A549 (cell line): ENCODE data around the gene SNAP23. TPM values are rescaled to one million over a fixed set of nuclear protein-coding genes. Genes with fewer than 3 reads are reported as not detected.

ENCODE experiments used
- ATAC-seq, 2 experiments: fragments of 200-7000 bp in 1 of 2; fragments of >200 bp in 1 of 2; cut with Nextera tagmentation in 1 of 2; cut with Tn5 transposase in 1 of 2; 3 replicates each; pipeline versions ENCODE4 v1.8.0 to v1.9.1; 2018 to 2020; ENCODE audit warnings: mild to moderate bottlenecking in 1 of 2, moderate library complexity in 1 of 2
- CTCF ChIA-PET: fragments of 300-600 bp; sonication (Branson Sonifier 250); formaldehyde crosslinking; extraction: SDS; loops from one replicate; lab custom pipeline; 2021; ENCODE audit warnings: antibody characterized with exemption, inconsistent platforms; lab: Yijun Ruan, JAX
- POLR2A ChIA-PET: fragments of 350-600 bp; formaldehyde crosslinking; extraction: SDS; loops from one replicate; lab custom pipeline; 2021; ENCODE audit warnings: antibody characterized with exemption, inconsistent platforms; lab: Yijun Ruan, JAX
- DNase-seq, 2 experiments: peaks; one replicate each; pipeline versions ENCODE4 v3.0.0 to v3.0.0-alpha.2; 2011 to 2016; ENCODE audit warnings: low read depth in 1 of 2, low spot score in 1 of 2
- FAIRE-seq: peaks from 2 replicates; lab custom pipeline; 2011; peaks lifted over from hg19 to GRCh38; lab: Jason Lieb, UNC
- H3K27ac ChIP-seq, 2 experiments: fragments of >200 bp; sonication (Bioruptor Twin); formaldehyde crosslinking; 3 replicates each; pipeline ENCODE4 v1.5.1; 2016 to 2017
- H3K4me1 ChIP-seq: fragments of >200 bp; sonication (Bioruptor Twin); formaldehyde crosslinking; 3 replicates; pipeline ENCODE4 v1.6.1; 2016
- H3K4me2 ChIP-seq: fragments of >200 bp; sonication (Bioruptor Twin); formaldehyde crosslinking; 3 replicates; pipeline ENCODE4 v1.6.1; 2016
- H3K4me3 ChIP-seq: fragments of >200 bp; sonication (Bioruptor Twin); formaldehyde crosslinking; 3 replicates; pipeline ENCODE4 v1.5.1; 2016
- H3K9me3 ChIP-seq: fragments of >200 bp; sonication (Bioruptor Twin); formaldehyde crosslinking; 3 replicates; pipeline ENCODE4 v1.6.1; 2016
- BHLHE40 ChIP-seq: IDR thresholded peaks from 2 replicates; pipeline ENCODE4 v1.6.1; 2012; ENCODE audit warnings: low read depth, low read length, inconsistent platforms
- CBX8 ChIP-seq: fragments of 200-600 bp; sonication (generic); IDR thresholded peaks from 2 replicates; pipeline ENCODE4 v1.6.1; 2016
- CHD2 ChIP-seq: fragments of 150-350 bp; IDR thresholded peaks from 2 replicates; pipeline ENCODE4 v1.6.1; 2014; ENCODE audit warnings: low read length; ENCODE audit not compliant: partially characterized antibody
- EHMT2 ChIP-seq: fragments of 200-600 bp; sonication (generic); IDR thresholded peaks from 2 replicates; pipeline ENCODE4 v1.6.1; 2016; ENCODE audit warnings: antibody characterized with exemption, low read depth, mild to moderate bottlenecking, moderate library complexity
- EP300 ChIP-seq, 2 experiments: fragments of >200 bp; sonication (Bioruptor Twin); formaldehyde crosslinking; IDR thresholded peaks; 2 replicates in 1 of 2; 3 replicates in 1 of 2; pipeline ENCODE4 v1.6.1; 2016 to 2017
- FOSL2 ChIP-seq, 2 experiments: fragments of 450-650 bp in 1 of 2; fragments of >200 bp in 1 of 2; sonication (Bioruptor Twin) in 1 of 2; formaldehyde crosslinking; IDR thresholded peaks; 2 replicates each; pipeline versions ENCODE4 v1.5.0 to v1.6.1; 2016 to 2020; ENCODE audit warnings: mild to moderate bottlenecking in 1 of 2, moderate library complexity in 1 of 2
- GATA3 ChIP-seq: IDR thresholded peaks from 2 replicates; pipeline ENCODE4 v1.6.1; 2012; ENCODE audit warnings: borderline replicate concordance
- HOXA7 ChIP-seq: fragments of 250-450 bp; sonication (Bioruptor Pico); IDR thresholded peaks from 2 replicates; pipeline ENCODE4 v1.5.0; 2020; ENCODE audit warnings: mild to moderate bottlenecking, moderate library complexity
- HOXB13 ChIP-seq: fragments of 250-450 bp; sonication (Bioruptor Pico); IDR thresholded peaks from 2 replicates; pipeline ENCODE4 v1.5.0; 2020; ENCODE audit warnings: low read depth, mild to moderate bottlenecking, moderate library complexity
- JUN ChIP-seq, 2 experiments: fragments of >200 bp; sonication (Bioruptor Twin); formaldehyde crosslinking; IDR thresholded peaks; 2 replicates in 1 of 2; 3 replicates in 1 of 2; pipeline ENCODE4 v1.6.1; 2016 to 2017
- KDM5A ChIP-seq: fragments of 200-600 bp; sonication (generic); IDR thresholded peaks from 2 replicates; pipeline ENCODE4 v1.6.1; 2016; ENCODE audit warnings: antibody characterized with exemption, mild to moderate bottlenecking
- MAZ ChIP-seq: fragments of 150-350 bp; IDR thresholded peaks from 2 replicates; pipeline ENCODE4 v1.6.1; 2014; ENCODE audit warnings: antibody characterized with exemption, low read depth, low read length, borderline replicate concordance
- MYC ChIP-seq: IDR thresholded peaks from 2 replicates; pipeline ENCODE4 v1.6.1; 2012; ENCODE audit warnings: mild to moderate bottlenecking, inconsistent platforms, low read length, improper control_type of control experiment, borderline replicate concordance
- PHF8 ChIP-seq: fragments of 200-600 bp; sonication (generic); IDR thresholded peaks from 2 replicates; pipeline ENCODE4 v1.6.1; 2016; ENCODE audit warnings: low read depth, mild to moderate bottlenecking, antibody characterized with exemption, moderate library complexity, borderline replicate concordance
- POLR2A ChIP-seq: IDR thresholded peaks from 2 replicates; pipeline ENCODE4 v1.6.1; 2012; ENCODE audit warnings: mild to moderate bottlenecking, low read length
- RCOR1 ChIP-seq: fragments of 150-350 bp; IDR thresholded peaks from 2 replicates; pipeline ENCODE4 v1.6.1; 2014; ENCODE audit warnings: antibody characterized with exemption, low read length, low read depth
- RFX5 ChIP-seq: fragments of 450-650 bp; IDR thresholded peaks from 2 replicates; pipeline ENCODE4 v1.7.1; 2014; ENCODE audit warnings: antibody characterized with exemption, mild to moderate bottlenecking, moderate library complexity
- WGBS: methylation state at CpG from one replicate; pipeline ENCODE4 v1.1.6; 2017; ENCODE audit errors: missing lambda C conversion rate; 5-methylcytosine and 5-hydroxymethylcytosine counted together
- polyA plus RNA-seq, 4 experiments: library from polyadenylated mRNA; depleted of rRNA in 3 of 4; stranded (reverse); fragments of >200 nt; fragmentation: RNase III in 1 of 4; extraction: RNeasy Plus Mini Kit Qiagen cat#74134 plus additional on column Dnase treatment in 1 of 4; gene quantifications; 2 replicates in 3 of 4; 3 replicates in 1 of 4; pipeline ENCODE4 v1.2.3, GENCODE V29; 2011 to 2017
- TF ChIP-seq, protein P1 (sequence below): IDR thresholded peaks from 2 replicates; pipeline ENCODE4 v1.6.1; 2012
- TF ChIP-seq, protein P2 (sequence below): IDR thresholded peaks from 2 replicates; pipeline ENCODE4 v1.6.1; 2012; ENCODE audit warnings: low read depth, borderline replicate concordance
- TF ChIP-seq, protein P3 (sequence below): fragments of >200 bp; sonication (Bioruptor Twin); formaldehyde crosslinking; IDR thresholded peaks from 3 replicates; pipeline ENCODE4 v1.6.1; 2016

SNAP23 gene
- polyA plus RNA-seq, 2 of the 4 experiments (the other 2 are of a cell fraction) = 33.6 to 51.2 TPM

DNA sequence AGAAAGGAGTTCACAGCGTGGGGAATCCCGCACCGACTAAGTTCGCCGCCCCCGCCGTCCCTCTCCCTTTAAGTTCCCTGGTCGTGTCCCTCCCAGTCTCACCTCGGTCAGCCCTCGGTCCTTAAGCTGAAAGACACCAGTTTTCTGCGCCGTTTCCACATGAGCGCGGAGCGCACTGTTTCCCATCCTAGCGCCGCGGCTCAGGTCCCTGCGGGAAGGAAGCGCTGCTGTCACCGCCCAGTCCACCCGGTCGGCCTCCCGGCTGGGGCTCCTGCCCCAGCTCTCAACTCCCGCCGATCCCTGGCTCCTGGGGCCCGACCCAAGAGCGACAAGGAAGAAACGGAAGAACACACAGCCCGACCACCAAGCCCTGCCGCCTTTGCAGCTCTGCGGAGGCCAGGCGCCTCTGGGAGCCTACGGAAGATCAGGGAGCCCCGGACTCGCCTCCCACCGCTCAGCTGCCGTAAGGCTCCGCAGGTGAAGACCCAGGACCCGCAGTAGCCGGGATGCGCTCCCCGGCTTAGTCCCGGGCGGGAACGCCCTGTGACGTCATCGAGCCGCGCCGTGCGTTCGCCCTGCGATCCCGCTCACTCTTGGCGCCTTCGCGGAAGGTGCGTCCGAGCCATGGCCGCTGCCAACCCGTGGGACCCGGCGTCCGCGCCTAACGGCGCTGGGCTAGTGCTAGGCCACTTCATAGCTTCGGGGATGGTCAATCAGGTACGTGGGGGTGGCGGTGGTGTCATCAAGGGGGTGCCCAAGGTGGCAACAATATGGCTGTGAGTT lies 53.0 kb downstream of the SNAP23 start, which contains the start of the genes HAUS2 and LRRC57:
TSS of gene HAUS2 (plus strand) at position 590 of the 783 bp plus-strand sequence. CDS start at position 625, 35 bp downstream.
TSS of gene LRRC57 (minus strand) at position 545 of the 783 bp plus-strand sequence. CDS start at position 186, 359 bp downstream.
- TF ChIP-seq JUN (IDR thresholded peaks at IDR 0.05) (peak in 1 of 2 experiments; percentile 72; a peak in 2 of 5 replicates), EHMT2 (no peak), GATA3 (0 out of 2 replicates have a peak, but pooled peaks have one; percentile 11), CBX8 (no peak), HOXA7 (CRISPR knock-in tag) (no peak), BHLHE40 (no peak), RCOR1 (no peak), EP300 (IDR thresholded peaks at IDR 0.05) (no peak), FOSL2 (IDR thresholded peaks at IDR 0.05) (no peak), FOSL2 (CRISPR knock-in tag; IDR thresholded peaks at IDR 0.05) (peak; percentile 56; the same call in 1 of the 2 replicates), MYC (no peak), PHF8 (peak; percentile 81), POLR2A (peak; percentile 92), KDM5A (peak; percentile 78; the same call in 1 of the 2 replicates), RFX5 (0 out of 2 replicates have a peak, but pooled peaks have one; percentile 28)
- TF ChIP-seq, protein P1, sequence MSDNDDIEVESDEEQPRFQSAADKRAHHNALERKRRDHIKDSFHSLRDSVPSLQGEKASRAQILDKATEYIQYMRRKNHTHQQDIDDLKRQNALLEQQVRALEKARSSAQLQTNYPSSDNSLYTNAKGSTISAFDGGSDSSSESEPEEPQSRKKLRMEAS = peak; percentile 44; the same call in 1 of the 2 replicates
- TF ChIP-seq, protein P2, sequence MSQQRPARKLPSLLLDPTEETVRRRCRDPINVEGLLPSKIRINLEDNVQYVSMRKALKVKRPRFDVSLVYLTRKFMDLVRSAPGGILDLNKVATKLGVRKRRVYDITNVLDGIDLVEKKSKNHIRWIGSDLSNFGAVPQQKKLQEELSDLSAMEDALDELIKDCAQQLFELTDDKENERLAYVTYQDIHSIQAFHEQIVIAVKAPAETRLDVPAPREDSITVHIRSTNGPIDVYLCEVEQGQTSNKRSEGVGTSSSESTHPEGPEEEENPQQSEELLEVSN = peak; percentile 36; the same call in 1 of the 2 replicates
- TF ChIP-seq, protein P3, sequence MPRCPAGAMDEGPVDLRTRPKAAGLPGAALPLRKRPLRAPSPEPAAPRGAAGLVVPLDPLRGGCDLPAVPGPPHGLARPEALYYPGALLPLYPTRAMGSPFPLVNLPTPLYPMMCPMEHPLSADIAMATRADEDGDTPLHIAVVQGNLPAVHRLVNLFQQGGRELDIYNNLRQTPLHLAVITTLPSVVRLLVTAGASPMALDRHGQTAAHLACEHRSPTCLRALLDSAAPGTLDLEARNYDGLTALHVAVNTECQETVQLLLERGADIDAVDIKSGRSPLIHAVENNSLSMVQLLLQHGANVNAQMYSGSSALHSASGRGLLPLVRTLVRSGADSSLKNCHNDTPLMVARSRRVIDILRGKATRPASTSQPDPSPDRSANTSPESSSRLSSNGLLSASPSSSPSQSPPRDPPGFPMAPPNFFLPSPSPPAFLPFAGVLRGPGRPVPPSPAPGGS = peak; percentile 87
- WGBS = 5% methylated on average over 12 of the region's 71 CpGs
- POLR2A ChIA-PET = interaction anchor here (0.5 to 1.5 kb wide), 5 partner anchors 27 to 275 kb away, joined by 3 to 5 read pairs (median 4); partner anchors contain the start of genes GANC, STARD9, TMEM87A and ZNF106

DNA sequence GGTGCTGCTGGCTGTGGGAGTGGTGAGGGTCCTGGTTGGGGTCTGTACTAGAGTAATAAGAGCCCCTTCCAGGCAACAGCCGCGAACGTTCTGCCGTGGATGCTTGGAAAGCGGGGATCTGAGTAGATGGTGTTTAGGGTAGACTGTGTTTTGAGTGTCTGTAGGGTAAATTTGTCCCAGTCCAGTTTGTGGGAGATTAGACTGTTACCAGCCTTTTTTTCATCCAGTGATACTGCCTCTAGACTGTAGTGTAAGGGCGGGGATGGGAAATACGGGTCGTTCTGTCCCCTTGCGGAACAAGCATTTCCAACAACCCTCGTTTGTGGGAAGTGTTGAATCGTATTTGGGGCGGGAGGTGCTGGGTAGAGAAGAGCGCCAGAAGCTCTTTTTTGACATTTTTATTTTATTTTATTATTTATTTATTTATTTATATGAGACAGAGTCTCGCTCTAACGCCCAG lies 53.6 kb downstream of the SNAP23 start:
- DNase-seq (peak; percentile 27 to 35), FAIRE-seq (no peak), ATAC-seq (peak; percentile 57 to 76)
- Histone ChIP-seq H3K4me1 (peaks cover 16% of the 10 kb centered on the region; the same call in 2 of the 3 replicates), H3K9me3 (no peaks in the 10 kb centered on the region), H3K4me3 (peak overlapping the region; percentile 77), H3K4me2 (peak overlapping the region; percentile 80), H3K27ac (peak overlapping the region; percentile 86 to 98)
- ChIA-PET CTCF (no interaction called here), POLR2A (interaction anchor here (1.3 to 1.5 kb wide), 2 partner anchors 33 to 58 kb away, joined by 3 to 5 read pairs; partner anchors contain the start of gene ZNF106)
- WGBS = 2% methylated on average over 15 of the region's 15 CpGs
- TF ChIP-seq KDM5A = peak; percentile 28
- TF ChIP-seq PHF8 = no peak

More for the DNA sequence above, 53.0 kb downstream of the SNAP23 start, which contains the start of the genes HAUS2 and LRRC57:
- CTCF ChIA-PET = interaction anchor here (0.5 to 1.5 kb wide), 4 partner anchors 34 to 378 kb away, joined by 3 to 4 read pairs (median 4); no protein-coding TSS in a partner anchor
- FAIRE-seq (no peak), DNase-seq (peak; percentile 79 to 88), ATAC-seq (peak; percentile 89 to 95)
- H3K4me1 ChIP-seq = peaks cover 16% of the 10 kb centered on the region; the same call in 2 of the 3 replicates
- peak within 1 kb of the TSS; percentile 88 for H3K4me2 ChIP-seq
- peak within 1 kb of the TSS; percentile 77 for H3K4me3 ChIP-seq
- no peaks in the 10 kb centered on the region for H3K9me3 ChIP-seq
- H3K27ac ChIP-seq = peak within 1 kb of the TSS; percentile 86 to 98

DNA sequence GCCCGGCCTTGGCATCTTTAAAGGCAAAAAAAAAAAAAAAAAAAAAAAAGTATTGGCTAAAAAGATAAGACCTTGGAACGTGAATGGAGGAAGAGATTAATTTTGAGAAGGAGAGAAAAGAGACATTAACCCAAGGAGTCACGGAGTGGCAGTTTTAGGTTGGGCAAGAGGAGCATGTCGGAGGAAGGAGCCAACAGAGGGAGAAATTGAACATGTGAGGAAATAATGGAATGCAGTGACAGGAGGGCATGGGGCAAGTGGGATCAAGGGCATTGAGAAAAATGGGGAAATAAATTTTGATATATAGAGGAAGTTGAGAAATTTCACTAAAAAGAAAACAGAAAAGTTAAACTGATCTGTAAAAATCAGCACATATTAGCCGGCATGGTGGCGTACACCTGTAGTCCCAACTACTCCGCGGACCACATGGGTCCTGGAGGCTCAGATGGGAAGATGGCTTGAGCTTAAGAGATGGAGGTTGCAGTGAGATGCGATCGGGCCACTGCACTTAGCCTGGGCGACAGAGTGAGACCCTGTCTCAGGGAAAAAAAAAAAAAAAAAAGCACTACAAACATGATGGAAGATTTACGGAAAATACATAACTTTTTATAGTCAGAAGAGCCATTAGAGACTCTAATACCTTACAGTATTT lies 54.4 kb downstream of the SNAP23 start:
- Histone ChIP-seq H3K4me1 (peaks cover 16% of the 10 kb centered on the region; the same call in 2 of the 3 replicates), H3K27ac (peak overlapping the region; percentile 86 to 98; a peak in 4 of 6 replicates), H3K4me2 (peak overlapping the region; percentile 80), H3K9me3 (no peaks in the 10 kb centered on the region), H3K4me3 (peak overlapping the region; percentile 77)
- DNase-seq = no peak
- WGBS = 78% methylated on average over 11 of the region's 12 CpGs
- FAIRE-seq = no peak
- CTCF ChIA-PET = no interaction called here
- POLR2A ChIA-PET = no interaction called here
- TF ChIP-seq HOXB13 = no peak
- no peak for TF ChIP-seq CHD2
- no peak for TF ChIP-seq MAZ
- ATAC-seq = no peak
